HepG2 (cell line): ENCODE results near the gene GCNT2. TPM values are rescaled to one million over a fixed set of nuclear protein-coding genes. Genes with fewer than 3 reads are reported as not detected.
A peak's percentile ranks its signal among the peaks of the same experiment; 100 is the strongest.

ENCODE experiments used
- AKAP8 ChIP-seq: sonication (generic); formaldehyde crosslinking; IDR thresholded peaks from 2 replicates; pipeline ENCODE4 v1.5.1; 2020; ENCODE audit warnings: mild to moderate bottlenecking, missing genetic modification reagents
- CBX1 ChIP-seq: IDR thresholded peaks from one replicate; pipeline ENCODE4 v1.6.1; 2016; ENCODE audit warnings: antibody characterized with exemption, low read depth
- DNMT1 ChIP-seq: sonication (generic); formaldehyde crosslinking; IDR thresholded peaks from 2 replicates; pipeline ENCODE4 v1.5.1; 2020; ENCODE audit warnings: mild to moderate bottlenecking, missing genetic modification reagents
- DR1 ChIP-seq: sonication (generic); formaldehyde crosslinking; IDR thresholded peaks from 2 replicates; pipeline ENCODE4 v1.8.0; 2021; ENCODE audit warnings: mild to moderate bottlenecking, missing genetic modification reagents, inconsistent platforms
- DZIP1 ChIP-seq: sonication (generic); formaldehyde crosslinking; IDR thresholded peaks from 2 replicates; pipeline ENCODE4 v1.5.0; 2020; ENCODE audit warnings: mild to moderate bottlenecking, missing genetic modification reagents
- HNRNPUL1 ChIP-seq: fragments of 200-400 bp; formaldehyde crosslinking; IDR thresholded peaks from 2 replicates; pipeline ENCODE4 v1.6.1; 2017; ENCODE audit warnings: low read depth, mild to moderate bottlenecking, low read length, moderate library complexity
- HOXA7 ChIP-seq: sonication (generic); formaldehyde crosslinking; IDR thresholded peaks from 2 replicates; pipeline ENCODE4 v1.8.1; 2022; ENCODE audit warnings: mild to moderate bottlenecking, missing genetic modification reagents, moderate library complexity
- HOXA9 ChIP-seq: sonication (generic); formaldehyde crosslinking; IDR thresholded peaks from 2 replicates; pipeline ENCODE4 v1.8.1; 2022; ENCODE audit warnings: missing genetic modification reagents, mild to moderate bottlenecking, moderate library complexity, borderline replicate concordance
- MIER2 ChIP-seq: IDR thresholded peaks from 2 replicates; pipeline ENCODE4 v1.6.1; 2016; ENCODE audit warnings: missing biosample characterization, missing genetic modification reagents
- POLR2AphosphoS2 ChIP-seq: IDR thresholded peaks from 2 replicates; pipeline ENCODE4 v1.6.1; 2011; ENCODE audit warnings: low read depth, low read length, improper control_type of control experiment
- RELA ChIP-seq: sonication (generic); formaldehyde crosslinking; IDR thresholded peaks from 2 replicates; pipeline ENCODE4 v1.4.0; 2020; ENCODE audit warnings: missing genetic modification reagents
- RFXANK ChIP-seq: IDR thresholded peaks from 2 replicates; pipeline ENCODE4 v1.6.1; 2016
- SATB2 ChIP-seq: sonication (generic); formaldehyde crosslinking; IDR thresholded peaks from 2 replicates; pipeline ENCODE4 v1.5.0; 2020; ENCODE audit warnings: missing genetic modification reagents
- SIX4 ChIP-seq: sonication (generic); formaldehyde crosslinking; IDR thresholded peaks from 2 replicates; pipeline ENCODE4 v1.4.0; 2020; ENCODE audit warnings: missing genetic modification reagents
- SRY ChIP-seq: sonication (generic); formaldehyde crosslinking; IDR thresholded peaks from 2 replicates; pipeline ENCODE4 v1.8.0; 2022; ENCODE audit warnings: mild to moderate bottlenecking, missing genetic modification reagents
- SUZ12 ChIP-seq: fragments of 150-350 bp; IDR thresholded peaks from 2 replicates; pipeline ENCODE4 v1.6.1; 2014; ENCODE audit warnings: low read depth, low read length
- TOE1 ChIP-seq: sonication (generic); formaldehyde crosslinking; IDR thresholded peaks from 2 replicates; pipeline ENCODE4 v1.4.0; 2020; ENCODE audit warnings: mild to moderate bottlenecking, missing genetic modification reagents
- U2AF2 ChIP-seq: fragments of 200-400 bp; formaldehyde crosslinking; IDR thresholded peaks from 2 replicates; pipeline ENCODE4 v1.6.1; 2017; ENCODE audit warnings: low read depth, mild to moderate bottlenecking, low read length
- YY1 ChIP-seq: IDR thresholded peaks from 2 replicates; pipeline ENCODE4 v1.6.1; 2011; ENCODE audit warnings: low read length, low read depth, moderate library complexity, mild to moderate bottlenecking; ENCODE audit not compliant: insufficient read depth, insufficient replicate concordance
- ZMYM3 ChIP-seq: sonication (generic); formaldehyde crosslinking; IDR thresholded peaks from 2 replicates; pipeline ENCODE4 v1.5.1; 2020; ENCODE audit warnings: mild to moderate bottlenecking, missing genetic modification reagents
- ZNF251 ChIP-seq: sonication (generic); formaldehyde crosslinking; IDR thresholded peaks from 2 replicates; pipeline ENCODE4 v1.9.0; 2021; ENCODE audit warnings: mild to moderate bottlenecking, missing genetic modification reagents
- ZNF451 ChIP-seq: sonication (generic); formaldehyde crosslinking; IDR thresholded peaks from 2 replicates; pipeline ENCODE4 v1.5.0; 2020; ENCODE audit warnings: mild to moderate bottlenecking, missing genetic modification reagents
- ZNF605 ChIP-seq: sonication (generic); formaldehyde crosslinking; IDR thresholded peaks from 2 replicates; pipeline ENCODE4 v1.8.0; 2022; ENCODE audit warnings: mild to moderate bottlenecking, missing genetic modification reagents
- ZNF629 ChIP-seq: sonication (generic); formaldehyde crosslinking; conservative IDR thresholded peaks from 2 replicates; pipeline ENCODE4 v1.5.0; 2020; ENCODE audit warnings: missing genetic modification reagents
- ZNF710 ChIP-seq: sonication (generic); formaldehyde crosslinking; IDR thresholded peaks from 2 replicates; pipeline ENCODE4 v1.5.0; 2020; ENCODE audit warnings: mild to moderate bottlenecking, missing genetic modification reagents, borderline replicate concordance
- ZSCAN30 ChIP-seq: sonication (generic); formaldehyde crosslinking; IDR thresholded peaks from 2 replicates; pipeline ENCODE4 v1.5.0; 2020; ENCODE audit warnings: mild to moderate bottlenecking, missing genetic modification reagents
- polyA plus RNA-seq, 8 experiments: library from polyadenylated mRNA; depleted of rRNA in 3 of 8; stranded (reverse) in 7 of 8; unstranded in 1 of 8; fragments of >200 nt; fragmentation: Illumina TruSeq in 4 of 8; extraction: Trizol in 4 of 8; gene quantifications; 2 replicates each; pipeline versions ENCODE4 v1.2.1 to v1.2.3, GENCODE V29; 2011 to 2016; ENCODE audit warnings: low read depth in 4 of 8, missing spikeins in 1 of 8, mixed read lengths in 1 of 8; ENCODE audit not compliant: insufficient read depth in 1 of 8
- total RNA-seq, 5 experiments: library from RNA; depleted of rRNA; stranded (reverse); fragments of >200 nt; fragmentation: Illumina TruSeq; extraction: Trizol; gene quantifications; 2 replicates each; pipeline ENCODE4 v1.2.3, GENCODE V29; 2016; ENCODE audit warnings: low read depth in 1 of 5
- TF ChIP-seq, protein P1 (sequence below): IDR thresholded peaks from 2 replicates; pipeline ENCODE4 v1.6.1; 2016
- TF ChIP-seq, protein P2 (sequence below): sonication (generic); formaldehyde crosslinking; IDR thresholded peaks from 2 replicates; pipeline ENCODE4 v1.8.0; 2022; ENCODE audit warnings: missing genetic modification reagents, mild to moderate bottlenecking, inconsistent platforms, borderline replicate concordance

GCNT2 gene
- total and polyA plus RNA-seq, 2 of the 13 experiments (the other 11 are each of a cell fraction or from before 2014, with no cell fraction given): 11.8 to 31.9 TPM

DNA sequence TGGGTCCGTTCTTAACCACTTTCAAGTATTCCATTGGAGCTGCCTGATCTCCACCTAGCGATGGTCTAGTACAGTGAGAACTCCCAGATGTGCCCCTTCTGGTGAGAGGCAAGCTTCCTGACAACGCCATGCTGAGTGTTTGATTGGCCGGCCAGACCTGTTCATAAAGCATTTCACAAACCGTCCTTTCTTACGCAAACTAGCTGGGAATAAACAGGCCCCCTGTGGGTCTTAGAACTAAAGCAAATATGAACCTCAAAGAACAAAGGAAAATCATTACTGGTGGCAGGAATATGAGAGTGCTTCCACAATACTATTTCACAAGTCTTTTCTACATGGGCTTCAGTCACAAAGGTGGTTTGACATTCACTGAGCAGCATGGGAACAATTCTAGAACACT is 15.6 kb upstream of the GCNT2 start (continued):
- TF ChIP-seq DZIP1 (CRISPR knock-in tag): no peak
- TF ChIP-seq MIER2 (CRISPR knock-in tag): 0 out of 2 replicates have a peak, but pooled peaks have one; percentile 40
- TF ChIP-seq RFXANK (CRISPR knock-in tag): 0 out of 2 replicates have a peak, but pooled peaks have one; percentile 82
- no peak for TF ChIP-seq U2AF2
- TF ChIP-seq CBX1: no peak
- TF ChIP-seq SATB2 (CRISPR knock-in tag): no peak
- TF ChIP-seq TOE1 (CRISPR knock-in tag): no peak
- TF ChIP-seq YY1: peak; percentile 48
- no peak for TF ChIP-seq POLR2AphosphoS2
- no peak for TF ChIP-seq DNMT1 (CRISPR knock-in tag)
- TF ChIP-seq HOXA9 (CRISPR knock-in tag): no peak
- no peak for TF ChIP-seq AKAP8 (CRISPR knock-in tag)
- TF ChIP-seq ZNF710 (CRISPR knock-in tag): 0 out of 2 replicates have a peak, but pooled peaks have one; percentile 30
- TF ChIP-seq SRY (CRISPR knock-in tag): no peak
- TF ChIP-seq, protein P1, sequence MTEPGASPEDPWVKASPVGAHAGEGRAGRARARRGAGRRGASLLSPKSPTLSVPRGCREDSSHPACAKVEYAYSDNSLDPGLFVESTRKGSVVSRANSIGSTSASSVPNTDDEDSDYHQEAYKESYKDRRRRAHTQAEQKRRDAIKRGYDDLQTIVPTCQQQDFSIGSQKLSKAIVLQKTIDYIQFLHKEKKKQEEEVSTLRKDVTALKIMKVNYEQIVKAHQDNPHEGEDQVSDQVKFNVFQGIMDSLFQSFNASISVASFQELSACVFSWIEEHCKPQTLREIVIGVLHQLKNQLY: peak; percentile 80; the same call in 1 of the 2 replicates
- no peak for TF ChIP-seq ZNF251 (CRISPR knock-in tag)
- TF ChIP-seq DR1: no peak
- no peak for TF ChIP-seq ZNF451 (CRISPR knock-in tag)
- TF ChIP-seq, protein P2, sequence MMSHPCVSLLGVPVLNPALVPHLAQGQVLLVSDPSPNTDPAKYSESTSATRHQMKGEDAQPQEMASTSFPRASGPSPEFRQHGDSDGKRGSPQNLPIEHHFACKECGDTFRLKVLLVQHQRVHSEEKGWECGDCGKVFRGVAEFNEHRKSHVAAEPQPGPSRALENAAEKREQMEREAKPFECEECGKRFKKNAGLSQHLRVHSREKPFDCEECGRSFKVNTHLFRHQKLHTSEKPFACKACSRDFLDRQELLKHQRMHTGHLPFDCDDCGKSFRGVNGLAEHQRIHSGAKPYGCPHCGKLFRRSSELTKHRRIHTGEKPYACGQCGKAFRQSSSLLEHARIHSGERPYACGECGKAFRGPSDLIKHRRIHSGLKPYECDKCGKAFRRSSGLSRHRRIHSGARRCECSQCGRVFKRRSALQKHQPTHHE (CRISPR knock-in tag): no peak
- TF ChIP-seq HNRNPUL1: no peak
- no peak for TF ChIP-seq SUZ12
- no peak for TF ChIP-seq RELA
- no peak for TF ChIP-seq ZSCAN30 (CRISPR knock-in tag)
- 0 out of 2 replicates have a peak, but pooled peaks have one; percentile 60 for TF ChIP-seq ZNF605 (CRISPR knock-in tag)
- TF ChIP-seq ZMYM3: no peak
- TF ChIP-seq ZNF629 (CRISPR knock-in tag): no peak
- TF ChIP-seq SIX4: peak; percentile 80
- TF ChIP-seq HOXA7 (CRISPR knock-in tag): no peak
